Measurements from ENCODE around the gene NOX5.

NOX5 gene

GRCh38 chr15:69018951-69019350 lies 4.5 kb downstream of the NOX5 start:
- DNase-seq (ENCODE audit: low read depth): no peak

GRCh38 chr15:69021895-69022294 lies 7.4 kb downstream of the NOX5 start:
- no peak for DNase-seq (ENCODE audit: low read depth)

DNA sequence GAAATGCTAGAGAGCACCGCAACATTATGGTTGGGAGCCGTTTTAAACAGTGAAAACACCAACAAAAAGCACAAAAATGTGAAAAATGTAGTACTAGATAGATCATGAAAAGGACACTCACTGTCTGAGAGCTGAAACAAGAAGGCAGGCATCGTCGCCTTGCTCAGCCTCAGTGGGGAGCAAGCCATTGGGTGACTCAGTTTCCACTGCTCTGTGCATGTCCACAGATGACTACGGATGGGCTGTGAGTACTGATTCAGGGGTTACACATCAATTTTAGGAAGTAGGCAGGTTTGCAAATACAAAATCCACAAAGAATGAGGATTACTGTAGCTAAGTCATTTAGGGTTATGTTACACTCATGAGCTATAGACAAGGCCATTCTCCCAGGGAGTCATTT lies 10.8 kb downstream of the NOX5 start:
- no peak for DNase-seq (ENCODE audit: low read depth)

GRCh38 chr15:69026355-69026754 lies 11.9 kb downstream of the NOX5 start:
- no peak for DNase-seq (ENCODE audit: low read depth)

- DNase-seq (ENCODE audit: low read depth): no peak
Measured at GRCh38 chr15:69027976-69028518, 13.6 kb downstream of the NOX5 start.

DNA sequence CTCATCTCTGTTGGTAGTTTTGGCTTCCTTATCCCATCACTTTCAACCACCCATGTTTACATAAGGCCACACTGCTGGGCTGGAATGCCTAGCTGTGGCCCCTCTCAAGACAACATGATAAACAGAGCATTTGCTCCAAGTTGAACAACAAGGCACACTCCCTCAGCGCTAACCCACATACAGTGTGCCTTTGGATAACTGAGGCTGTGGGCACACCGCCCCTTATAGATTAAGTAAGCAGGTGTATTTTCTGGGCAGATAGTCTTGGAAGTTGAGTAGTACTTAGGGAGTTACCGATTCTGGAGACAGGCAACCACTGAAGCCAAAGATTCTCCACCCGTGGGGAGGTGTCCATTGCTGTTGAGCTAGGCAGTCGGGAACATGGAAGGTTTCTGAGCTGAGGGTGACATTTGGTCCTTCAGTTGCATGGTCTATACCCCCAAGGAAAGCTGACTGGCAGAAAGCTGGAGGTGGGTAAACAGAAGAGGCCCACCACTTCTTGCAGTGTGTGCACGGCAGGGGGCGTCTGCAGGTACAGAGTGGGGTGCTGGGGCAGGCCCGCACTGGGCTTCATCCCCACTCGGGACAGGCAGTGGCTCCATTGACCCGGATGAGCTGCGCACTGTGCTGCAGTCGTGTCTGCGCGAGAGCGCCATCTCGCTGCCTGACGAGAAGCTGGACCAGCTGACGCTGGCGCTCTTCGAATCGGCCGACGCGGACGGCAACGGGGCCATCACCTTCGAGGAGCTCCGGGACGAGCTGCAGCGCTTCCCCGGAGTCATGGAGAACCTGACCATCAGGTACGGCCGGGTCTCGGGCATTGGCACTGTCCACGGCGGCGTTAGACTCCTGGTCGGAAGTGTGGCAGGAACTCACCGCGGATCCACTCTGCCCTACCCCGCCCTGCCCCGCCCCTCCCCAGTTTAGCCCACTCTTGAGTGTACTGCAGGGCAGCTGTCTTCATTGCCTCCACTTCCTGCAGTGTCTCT lies 16.8 kb downstream of the NOX5 start:
- DNase-seq (ENCODE audit: low read depth): peak; percentile 17

- DNase-seq (ENCODE audit: low read depth): no peak
Measured at GRCh38 chr15:69032031-69032430, 17.5 kb downstream of the NOX5 start.

DNA sequence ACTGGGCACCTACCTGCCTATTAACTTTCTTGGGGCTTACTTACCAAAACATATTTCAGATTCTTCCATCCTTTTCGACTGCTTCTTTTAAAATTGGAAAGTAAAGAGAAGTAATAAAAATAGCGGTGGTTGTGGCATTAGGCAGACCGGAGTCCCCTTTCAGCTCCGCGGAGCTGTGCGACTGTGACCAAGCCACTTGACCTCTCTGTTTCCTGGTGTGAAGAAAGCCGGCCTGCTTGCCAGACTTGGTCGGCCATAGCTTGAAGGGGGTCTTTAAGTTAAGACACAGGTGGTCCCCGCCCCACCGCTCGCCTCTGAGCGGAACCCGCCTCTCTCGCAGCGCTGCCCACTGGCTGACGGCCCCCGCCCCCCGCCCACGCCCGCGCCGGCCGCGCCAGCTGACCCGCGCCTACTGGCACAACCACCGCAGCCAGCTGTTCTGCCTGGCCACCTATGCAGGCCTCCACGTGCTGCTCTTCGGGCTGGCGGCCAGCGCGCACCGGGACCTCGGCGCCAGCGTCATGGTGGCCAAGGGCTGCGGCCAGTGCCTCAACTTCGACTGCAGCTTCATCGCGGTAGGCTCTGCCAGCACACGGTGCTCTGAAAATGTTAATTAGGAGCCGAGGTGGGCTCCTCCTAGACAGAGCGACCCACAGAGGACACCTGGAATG lies 18.3 kb downstream of the NOX5 start:
- DNase-seq (ENCODE audit: low read depth): no peak

- no peak for DNase-seq (ENCODE audit: low read depth)
Measured at GRCh38 chr15:69034352-69034751, 19.9 kb downstream of the NOX5 start.

- no peak for DNase-seq (ENCODE audit: low read depth)
Measured at GRCh38 chr15:69035205-69035917, 20.9 kb downstream of the NOX5 start.

GRCh38 chr15:69035918-69036258 lies 21.4 kb downstream of the NOX5 start:
- DNase-seq (ENCODE audit: low read depth): no peak

- no peak for DNase-seq (ENCODE audit: low read depth)
Measured at GRCh38 chr15:69036826-69037225, 22.3 kb downstream of the NOX5 start.

- DNase-seq (ENCODE audit: low read depth): no peak
Measured at GRCh38 chr15:69037482-69037881, 23.0 kb downstream of the NOX5 start.

GRCh38 chr15:69037977-69038376 lies 23.5 kb downstream of the NOX5 start:
- no peak for DNase-seq (ENCODE audit: low read depth)

GRCh38 chr15:69038508-69038907 lies 24.0 kb downstream of the NOX5 start:
- no peak for DNase-seq (ENCODE audit: low read depth)

DNA sequence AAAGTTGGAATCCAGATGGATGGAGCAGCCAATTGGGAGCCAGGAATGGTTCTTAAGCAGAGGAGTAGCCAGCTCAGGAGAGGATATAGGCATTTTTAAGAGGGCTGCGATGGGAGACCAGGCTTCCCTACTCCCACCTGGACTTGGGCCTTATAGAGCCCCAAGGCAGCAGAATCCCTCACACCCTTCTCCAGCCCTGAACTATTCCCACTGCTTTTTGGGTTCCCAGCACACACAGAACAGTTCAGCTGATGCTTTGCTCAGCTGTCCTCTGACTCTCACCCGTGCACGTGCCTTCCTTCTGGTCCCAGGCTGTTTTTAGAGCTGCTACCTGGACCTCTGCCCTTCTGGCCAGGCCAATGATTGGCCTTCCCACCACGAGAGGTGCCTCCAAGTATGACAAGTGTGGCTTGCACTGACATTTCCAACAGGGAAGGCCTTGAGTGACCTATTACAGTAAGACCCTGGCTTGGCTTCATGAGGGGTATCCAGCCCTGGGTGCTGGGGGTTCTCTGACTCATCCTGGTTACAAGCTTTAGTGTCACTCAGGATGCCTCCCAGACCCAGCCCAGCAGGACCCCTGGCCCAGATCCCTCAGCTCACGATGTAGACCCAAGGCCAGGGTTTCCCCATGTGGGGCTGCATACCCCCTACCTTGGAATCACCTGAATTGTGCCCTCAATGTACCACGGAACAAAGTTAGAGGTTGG lies 25.2 kb downstream of the NOX5 start:
- DNase-seq (ENCODE audit: low read depth): no peak

- DNase-seq (ENCODE audit: low read depth): no peak
Measured at GRCh38 chr15:69042531-69042930, 28.0 kb downstream of the NOX5 start.

GRCh38 chr15:69045802-69046201 lies 31.3 kb downstream of the NOX5 start:
- no peak for DNase-seq (ENCODE audit: low read depth)

GRCh38 chr15:69046781-69047180 lies 32.3 kb downstream of the NOX5 start:
- DNase-seq (ENCODE audit: low read depth): no peak

- DNase-seq (ENCODE audit: low read depth): no peak
Measured at GRCh38 chr15:69049976-69050375, 35.5 kb downstream of the NOX5 start.

GRCh38 chr15:69055251-69055650 lies 40.8 kb downstream of the NOX5 start:
- no peak for DNase-seq (ENCODE audit: low read depth)

DNA sequence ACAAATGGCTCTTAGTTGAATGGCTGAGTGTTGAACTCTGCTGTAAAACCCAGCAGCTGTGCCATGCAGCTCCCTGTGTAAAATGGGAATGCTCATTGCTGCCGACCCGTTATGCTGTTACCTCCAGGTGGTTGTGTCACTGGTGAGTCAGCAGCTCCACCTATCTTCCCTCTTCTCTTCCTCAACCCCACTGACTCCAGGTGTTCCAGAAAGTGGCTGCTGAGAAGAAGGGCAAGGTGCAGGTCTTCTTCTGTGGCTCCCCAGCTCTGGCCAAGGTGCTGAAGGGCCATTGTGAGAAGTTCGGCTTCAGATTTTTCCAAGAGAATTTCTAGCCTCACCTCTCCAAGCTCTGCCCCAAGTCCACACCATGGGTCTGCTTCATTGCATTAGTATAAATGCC lies 41.9 kb downstream of the NOX5 start:
- no peak for DNase-seq (ENCODE audit: low read depth)
